GM23338 (cell line): Measurements from ENCODE around the gene TNK2. TPM values are rescaled to one million over a fixed set of nuclear protein-coding genes. Genes with fewer than 3 reads are reported as not detected.

Source experiments
- ATAC-seq: fragments of 200-7000 bp; cut with Tn5 transposase; 3 replicates; pipeline ENCODE4 v1.9.1; 2020
- DNase-seq: peaks from one replicate; pipeline ENCODE4 v3.0.0-alpha.2; 2015; ENCODE audit warnings: low spot score
- H2AFZ ChIP-seq: fragments of 200-600 bp; sonication (generic); 2 replicates; pipeline ENCODE4 v1.8.0; 2016; ENCODE audit warnings: antibody characterized with exemption, mild to moderate bottlenecking, moderate library complexity
- H3F3A ChIP-seq: fragments of 200-600 bp; sonication (generic); replicated peaks from 2 replicates; pipeline ENCODE4 v1.8.0; 2017; ENCODE audit warnings: antibody characterized with exemption, mixed run types, low read depth
- H3K27ac ChIP-seq: fragments of 200-600 bp; sonication (generic); 2 replicates; pipeline ENCODE4 v1.6.1; 2016; ENCODE audit warnings: low read depth
- H3K27me3 ChIP-seq: fragments of 200-600 bp; sonication (generic); 2 replicates; pipeline ENCODE4 v1.8.0; 2016; ENCODE audit warnings: mild to moderate bottlenecking, mixed run types, moderate library complexity; ENCODE audit not compliant: insufficient read depth
- H3K36me3 ChIP-seq: fragments of 200-600 bp; sonication (generic); 2 replicates; pipeline ENCODE4 v1.8.0; 2016; ENCODE audit warnings: mild to moderate bottlenecking; ENCODE audit not compliant: insufficient read depth
- H3K4me1 ChIP-seq: fragments of 200-600 bp; sonication (generic); 2 replicates; pipeline ENCODE4 v1.8.0; 2016; ENCODE audit warnings: mild to moderate bottlenecking, moderate library complexity; ENCODE audit not compliant: insufficient read depth
- H3K4me2 ChIP-seq: fragments of 200-600 bp; sonication (generic); 2 replicates; pipeline ENCODE4 v1.7.1; 2017; ENCODE audit warnings: mixed run types
- H3K4me3 ChIP-seq: fragments of 200-600 bp; sonication (generic); 2 replicates; pipeline ENCODE4 v1.6.1; 2016; ENCODE audit warnings: mixed run types
- H3K79me2 ChIP-seq: fragments of 200-600 bp; sonication (generic); replicated peaks from 2 replicates; pipeline ENCODE4 v1.8.0; 2017; ENCODE audit warnings: mild to moderate bottlenecking; ENCODE audit not compliant: insufficient read depth
- H3K9me2 ChIP-seq: fragments of 200-600 bp; sonication (generic); 2 replicates; pipeline ENCODE4 v1.8.0; 2017; ENCODE audit not compliant: insufficient read depth
- H4K20me1 ChIP-seq: fragments of 200-600 bp; sonication (generic); replicated peaks from 2 replicates; pipeline ENCODE4 v1.8.0; 2017; ENCODE audit warnings: mild to moderate bottlenecking; ENCODE audit not compliant: insufficient read depth
- H3K27ac Mint-ChIP-seq: 2 replicates; pipeline ENCODE4 v1.8.0; 2020; ENCODE audit warnings: inconsistent platforms, mild to moderate bottlenecking, moderate library complexity, mixed read lengths
- H3K27me3 Mint-ChIP-seq: 3 replicates; pipeline ENCODE4 v1.8.0; 2022; ENCODE audit warnings: low read depth, mild to moderate bottlenecking, moderate library complexity, mixed read lengths, inconsistent platforms; ENCODE audit not compliant: insufficient read depth, poor library complexity
- H3K36me3 Mint-ChIP-seq: 3 replicates; pipeline ENCODE4 v1.8.0; 2021; ENCODE audit warnings: low read depth, mild to moderate bottlenecking, inconsistent platforms, moderate library complexity, mixed read lengths
- H3K4me1 Mint-ChIP-seq: 3 replicates; pipeline ENCODE4 v1.8.0; 2020; ENCODE audit warnings: mild to moderate bottlenecking, inconsistent platforms, mixed read lengths
- H3K4me3 Mint-ChIP-seq: 3 replicates; pipeline ENCODE4 v1.8.0; 2021; ENCODE audit warnings: moderate library complexity, mild to moderate bottlenecking, inconsistent platforms, mixed read lengths
- H3K9me3 Mint-ChIP-seq: 3 replicates; pipeline ENCODE4 v1.8.0; 2020; ENCODE audit warnings: moderate library complexity, mild to moderate bottlenecking, inconsistent platforms, mixed read lengths
- CREB1 ChIP-seq: fragments of 250-450 bp; sonication (Bioruptor Pico); IDR thresholded peaks from 2 replicates; pipeline ENCODE4 v1.5.0; 2020; ENCODE audit warnings: low read depth, mild to moderate bottlenecking, moderate library complexity
- CTCF ChIP-seq, 2 experiments: fragments of 200-600 bp in 1 of 2; sonication (generic) in 1 of 2; conservative IDR thresholded peaks; 2 replicates each; pipeline versions ENCODE4 v1.5.1 to v1.6.1; 2016 to 2017; ENCODE audit warnings: antibody characterized with exemption in 2 of 2, low read depth in 2 of 2, mild to moderate bottlenecking in 2 of 2, moderate library complexity in 1 of 2
- EZH2 ChIP-seq: fragments of 200-600 bp; sonication (generic); IDR thresholded peaks from one replicate; pipeline ENCODE4 v1.8.0; 2017; ENCODE audit warnings: antibody characterized with exemption, mild to moderate bottlenecking, low read depth; ENCODE audit not compliant: unreplicated experiment
- EZH2phosphoT487 ChIP-seq: fragments of 200-600 bp; sonication (generic); IDR thresholded peaks from one replicate; pipeline ENCODE4 v1.8.1; 2018; ENCODE audit warnings: antibody characterized with exemption; ENCODE audit not compliant: unreplicated experiment
- JUNB ChIP-seq: IDR thresholded peaks from one replicate; pipeline ENCODE4 v1.6.1; 2016; ENCODE audit warnings: antibody characterized with exemption; ENCODE audit not compliant: unreplicated experiment
- NANOG ChIP-seq: IDR thresholded peaks from 2 replicates; pipeline ENCODE4 v1.6.1; 2016; ENCODE audit warnings: antibody characterized with exemption, borderline replicate concordance
- POLR2AphosphoS5 ChIP-seq: IDR thresholded peaks from 2 replicates; pipeline ENCODE4 v1.6.1; 2016; ENCODE audit warnings: antibody characterized with exemption, low read depth
- REST ChIP-seq: IDR thresholded peaks from one replicate; pipeline ENCODE4 v1.6.1; 2018; ENCODE audit warnings: antibody characterized with exemption; ENCODE audit not compliant: unreplicated experiment
- STAT1 ChIP-seq: IDR thresholded peaks from one replicate; pipeline ENCODE4 v1.6.1; 2016; ENCODE audit warnings: antibody characterized with exemption; ENCODE audit not compliant: unreplicated experiment
- ZNF114 ChIP-seq: fragments of 250-450 bp; sonication (Bioruptor Pico); IDR thresholded peaks from 2 replicates; pipeline ENCODE4 v1.5.0; 2020; ENCODE audit warnings: mild to moderate bottlenecking, moderate library complexity
- ZNF331 ChIP-seq: fragments of 250-450 bp; sonication (Bioruptor Pico); IDR thresholded peaks from 2 replicates; pipeline ENCODE4 v1.5.0; 2020; ENCODE audit warnings: low read depth, mild to moderate bottlenecking, moderate library complexity
- polyA plus RNA-seq: library from polyadenylated mRNA; unstranded; fragments of >200 nt; fragmentation: Nextera tagmentation; extraction: Ambion mirVana; gene quantifications from 2 replicates; pipeline ENCODE4 v1.2.1, GENCODE V29; 2016
- total RNA-seq: library from RNA; depleted of rRNA; stranded (reverse); fragments of >200 nt; shearing (Covaris generic); gene quantifications from 2 replicates; pipeline ENCODE4 v1.2.3, GENCODE V29; 2014
- TF ChIP-seq, protein P1 (sequence below): IDR thresholded peaks from 2 replicates; pipeline ENCODE4 v1.6.1; 2016; ENCODE audit warnings: antibody characterized with exemption

Gene TNK2
- total and polyA plus RNA-seq, 2 experiments from 2014 or later, result 10.0 to 22.5 TPM

- TF ChIP-seq, protein P1, sequence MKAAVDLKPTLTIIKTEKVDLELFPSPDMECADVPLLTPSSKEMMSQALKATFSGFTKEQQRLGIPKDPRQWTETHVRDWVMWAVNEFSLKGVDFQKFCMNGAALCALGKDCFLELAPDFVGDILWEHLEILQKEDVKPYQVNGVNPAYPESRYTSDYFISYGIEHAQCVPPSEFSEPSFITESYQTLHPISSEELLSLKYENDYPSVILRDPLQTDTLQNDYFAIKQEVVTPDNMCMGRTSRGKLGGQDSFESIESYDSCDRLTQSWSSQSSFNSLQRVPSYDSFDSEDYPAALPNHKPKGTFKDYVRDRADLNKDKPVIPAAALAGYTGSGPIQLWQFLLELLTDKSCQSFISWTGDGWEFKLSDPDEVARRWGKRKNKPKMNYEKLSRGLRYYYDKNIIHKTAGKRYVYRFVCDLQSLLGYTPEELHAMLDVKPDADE, result no peak
- TF ChIP-seq CTCF (conservative IDR thresholded peaks at IDR 0.05; ENCODE audit: low read depth in 2 of 2), result no peak
- TF ChIP-seq NANOG, result no peak
- TF ChIP-seq STAT1, result no peak
- no peak for TF ChIP-seq POLR2AphosphoS5
These were observed 72.6 kb downstream of the TNK2 start (continued) for GRCh38 chr3:195835791-195836190.

DNA sequence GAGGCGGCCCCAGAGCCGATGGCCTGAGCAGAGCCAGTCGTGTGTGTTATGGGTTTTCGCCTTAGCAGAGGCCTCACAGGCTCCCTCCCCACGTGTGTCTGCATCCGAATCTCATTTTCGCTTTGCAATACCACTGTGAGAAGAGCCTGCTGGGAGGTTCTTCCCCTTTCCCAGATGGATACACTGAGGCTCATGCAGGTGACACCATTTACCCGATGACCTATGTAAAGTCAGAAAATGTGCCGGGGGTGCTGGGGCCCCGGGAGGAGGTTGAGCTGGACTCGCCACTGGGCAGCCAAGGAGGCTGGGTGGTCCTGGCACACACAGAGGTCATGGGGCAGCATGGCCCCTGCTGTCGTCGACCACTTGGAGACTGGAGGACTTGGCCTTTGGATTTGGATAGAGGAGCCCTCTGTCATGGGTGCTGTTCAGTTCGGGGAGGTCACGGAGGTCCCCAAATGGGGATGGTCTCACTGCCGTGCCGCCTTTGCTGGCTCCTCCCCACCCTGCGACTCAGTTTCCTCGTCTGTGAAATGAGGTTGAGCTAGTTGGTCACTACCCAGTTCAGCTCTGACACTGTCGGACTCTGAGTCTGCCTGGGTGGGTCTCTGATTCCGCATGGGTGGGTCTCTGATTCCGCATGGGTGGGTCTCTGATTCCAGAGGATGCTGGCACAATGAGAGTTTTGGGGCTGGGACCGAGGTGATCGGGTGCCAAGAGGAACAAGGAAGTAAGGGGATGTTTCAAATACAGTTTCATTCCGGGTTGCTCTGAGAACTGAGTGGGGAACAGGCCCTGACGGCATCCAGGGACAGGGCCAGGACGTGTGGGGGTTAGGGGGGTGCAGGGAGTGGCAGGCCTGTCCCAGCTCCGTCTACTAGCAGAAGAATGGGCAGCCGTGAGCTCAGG is 73.4 kb downstream of the TNK2 start:
- ATAC-seq (no peak), DNase-seq (no peak)
- H3K4me1 Mint-ChIP-seq, result peaks cover 7% of the 10 kb centered on the region
- Histone ChIP-seq H2AFZ (no peak overlapping the region), H3F3A (0 out of 2 replicates have a peak, but pooled peaks cover 3% of the 10 kb centered on the region), H3K4me3 (no peak overlapping the region), H3K4me1 (peaks cover 7% of the 10 kb centered on the region; the same call in 1 of the 2 replicates), H3K27ac (no peak overlapping the region), H4K20me1 (no peaks in the 10 kb centered on the region), H3K27me3 (no peaks in the 10 kb centered on the region), H3K9me2 (no peaks in the 10 kb centered on the region), H3K4me2 (no peak overlapping the region), H3K79me2 (no peaks in the 10 kb centered on the region), H3K36me3 (no peaks in the 10 kb centered on the region)
- H3K4me3 Mint-ChIP-seq, result no peak overlapping the region
- peaks cover 15% of the 10 kb centered on the region for H3K27me3 Mint-ChIP-seq
- H3K9me3 Mint-ChIP-seq, result peaks cover 8% of the 10 kb centered on the region
- no peak overlapping the region for H3K27ac Mint-ChIP-seq
- no peaks in the 10 kb centered on the region; the same call in 2 of the 3 replicates for H3K36me3 Mint-ChIP-seq
- TF ChIP-seq EZH2 (no peak), REST (no peak), JUNB (no peak), CTCF (conservative IDR thresholded peaks at IDR 0.05; ENCODE audit: low read depth in 2 of 2) (no peak), CREB1 (CRISPR knock-in tag) (no peak), ZNF331 (CRISPR knock-in tag) (no peak), ZNF114 (CRISPR knock-in tag) (no peak), EZH2phosphoT487 (no peak), POLR2AphosphoS5 (no peak)
- TF ChIP-seq, protein P1, result no peak
